Astrocyte of the spinal cord (primary cell): Measurements from ENCODE around the gene TAF11.

Source experiments
- DNase-seq: peaks from one replicate; pipeline ENCODE4 v3.0.0; 2011; ENCODE audit warnings: low read depth, low spot score
- H3K4me3 ChIP-seq: 2 replicates; pipeline ENCODE4 v1.5.1; 2011; ENCODE audit warnings: low read depth, mild to moderate bottlenecking, low read length, moderate library complexity
- in situ Hi-C: cut with HindIII; loops from 2 replicates; pipeline ENCODE4 v1.10.0; 2017; ENCODE audit warnings: low sequenced_read_pairs
- TF ChIP-seq, protein P1 (sequence below): IDR thresholded peaks from 2 replicates; pipeline ENCODE4 v1.5.1; 2012; ENCODE audit warnings: low read depth, mild to moderate bottlenecking, low read length, inconsistent platforms

Gene TAF11

DNA sequence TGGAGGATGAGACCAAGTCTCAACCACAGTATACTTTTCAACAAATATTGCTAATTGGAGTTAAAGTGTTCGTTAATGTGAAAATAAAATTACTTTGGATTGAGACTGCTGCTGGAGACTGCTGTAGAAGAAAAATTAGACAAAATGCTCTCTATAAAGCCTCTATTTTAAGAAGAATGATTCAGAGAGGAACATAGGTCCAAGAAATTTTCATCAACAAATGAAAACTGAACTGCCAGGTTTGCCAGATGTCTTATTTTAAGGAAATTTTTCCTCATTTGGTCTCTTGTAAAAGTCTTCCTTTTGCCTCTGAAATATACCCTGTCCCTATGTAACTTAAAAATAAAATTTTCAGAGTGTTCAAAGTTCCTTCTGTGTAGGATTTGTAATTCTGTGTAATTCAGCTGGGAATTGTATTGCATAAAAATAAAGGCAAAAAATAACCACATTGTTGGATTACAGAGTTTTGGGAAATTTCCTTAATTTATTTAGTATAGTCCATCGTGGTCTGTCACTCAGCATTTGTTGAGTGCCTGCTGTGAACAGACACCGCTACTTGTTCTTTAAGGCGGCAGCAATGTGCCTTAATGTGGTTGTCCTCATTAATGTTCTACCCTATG is 28.6 kb upstream of the TAF11 start:
- in situ Hi-C loops, result no loop called here
- no peak for DNase-seq
- H3K4me3 ChIP-seq, result no peak overlapping the region
- TF ChIP-seq, protein P1, sequence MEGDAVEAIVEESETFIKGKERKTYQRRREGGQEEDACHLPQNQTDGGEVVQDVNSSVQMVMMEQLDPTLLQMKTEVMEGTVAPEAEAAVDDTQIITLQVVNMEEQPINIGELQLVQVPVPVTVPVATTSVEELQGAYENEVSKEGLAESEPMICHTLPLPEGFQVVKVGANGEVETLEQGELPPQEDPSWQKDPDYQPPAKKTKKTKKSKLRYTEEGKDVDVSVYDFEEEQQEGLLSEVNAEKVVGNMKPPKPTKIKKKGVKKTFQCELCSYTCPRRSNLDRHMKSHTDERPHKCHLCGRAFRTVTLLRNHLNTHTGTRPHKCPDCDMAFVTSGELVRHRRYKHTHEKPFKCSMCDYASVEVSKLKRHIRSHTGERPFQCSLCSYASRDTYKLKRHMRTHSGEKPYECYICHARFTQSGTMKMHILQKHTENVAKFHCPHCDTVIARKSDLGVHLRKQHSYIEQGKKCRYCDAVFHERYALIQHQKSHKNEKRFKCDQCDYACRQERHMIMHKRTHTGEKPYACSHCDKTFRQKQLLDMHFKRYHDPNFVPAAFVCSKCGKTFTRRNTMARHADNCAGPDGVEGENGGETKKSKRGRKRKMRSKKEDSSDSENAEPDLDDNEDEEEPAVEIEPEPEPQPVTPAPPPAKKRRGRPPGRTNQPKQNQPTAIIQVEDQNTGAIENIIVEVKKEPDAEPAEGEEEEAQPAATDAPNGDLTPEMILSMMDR, result no peak

DNA sequence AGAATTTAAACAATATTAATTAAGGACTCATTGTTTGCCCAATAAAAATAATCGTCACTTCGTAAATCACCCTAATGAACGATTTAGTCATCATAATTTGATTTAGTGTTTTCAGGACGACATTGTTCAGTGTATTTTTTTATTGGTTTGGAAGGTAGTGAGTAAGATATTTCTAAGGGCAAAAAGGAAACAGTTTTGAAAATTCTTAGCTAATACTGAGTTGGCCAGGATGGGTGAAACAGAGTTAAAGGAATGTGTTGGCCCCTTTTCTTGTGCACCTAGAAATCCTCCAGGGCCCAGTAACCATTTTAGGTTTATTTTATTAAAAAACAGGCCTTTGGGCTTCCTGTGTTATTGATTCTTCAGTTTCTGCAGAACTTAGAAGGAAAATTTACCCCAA is 26.5 kb upstream of the TAF11 start:
- no peak overlapping the region for H3K4me3 ChIP-seq
- TF ChIP-seq, protein P1, result no peak
- in situ Hi-C loops, result no loop called here
- DNase-seq, result no peak

DNA sequence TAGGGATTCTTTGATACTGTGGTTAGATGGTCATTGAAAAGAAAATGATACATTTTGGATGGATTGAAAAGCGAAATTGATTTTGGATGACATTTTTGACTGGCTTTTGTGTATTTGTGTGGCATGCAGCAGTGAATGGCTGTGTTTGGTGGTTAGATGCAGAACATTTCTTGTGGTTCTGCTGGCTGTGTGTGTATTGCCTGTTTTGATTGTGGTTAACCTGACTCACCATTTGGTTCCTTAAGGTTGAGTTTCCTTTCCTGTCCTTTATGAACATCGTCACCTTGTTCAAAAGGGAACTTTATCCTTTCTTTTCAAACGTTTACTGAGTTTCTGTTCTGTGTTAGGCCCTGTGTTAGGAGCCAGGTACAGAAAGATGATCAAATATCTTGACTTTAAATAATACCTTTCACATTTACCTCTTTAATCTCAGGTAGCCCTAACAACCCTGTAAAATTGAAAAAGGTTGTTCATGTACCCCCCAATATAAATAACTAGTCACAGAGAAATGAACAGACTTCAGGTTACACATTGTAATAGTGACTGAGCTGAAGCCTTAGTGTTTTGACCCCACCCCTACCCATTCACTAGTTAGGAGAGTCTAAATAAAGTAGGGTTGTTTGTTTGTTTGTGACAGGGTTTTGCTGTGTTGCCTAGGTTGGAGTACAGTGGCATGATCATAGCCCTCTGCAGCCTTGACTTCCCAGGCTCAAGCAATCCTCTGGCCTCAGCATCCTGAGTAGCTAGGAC is 25.0 kb upstream of the TAF11 start:
- TF ChIP-seq, protein P1, result no peak
- in situ Hi-C loops, result no loop called here
- peak; percentile 83 for DNase-seq
- H3K4me3 ChIP-seq, result no peak overlapping the region

DNA sequence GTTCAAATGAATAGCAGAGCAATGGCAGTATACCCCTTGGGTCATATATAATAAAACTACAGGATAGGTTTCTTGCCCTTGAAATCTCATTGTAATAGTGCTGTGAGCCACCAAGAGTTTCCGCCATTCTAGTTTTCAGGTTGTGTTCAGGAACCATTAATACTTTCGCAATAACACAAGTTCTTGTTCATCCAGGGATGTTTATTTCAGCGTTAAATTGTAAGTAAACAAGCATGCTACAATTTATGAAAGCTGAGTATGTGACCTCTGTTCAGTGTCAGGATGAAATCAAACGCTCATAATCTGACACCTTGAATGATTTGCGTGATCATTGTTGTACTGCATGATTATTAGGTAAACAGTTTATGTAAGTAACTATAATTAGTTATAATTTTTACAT is 24.0 kb upstream of the TAF11 start:
- DNase-seq, result no peak
- no peak overlapping the region for H3K4me3 ChIP-seq
- in situ Hi-C loops, result no loop called here
- TF ChIP-seq, protein P1, result no peak

DNA sequence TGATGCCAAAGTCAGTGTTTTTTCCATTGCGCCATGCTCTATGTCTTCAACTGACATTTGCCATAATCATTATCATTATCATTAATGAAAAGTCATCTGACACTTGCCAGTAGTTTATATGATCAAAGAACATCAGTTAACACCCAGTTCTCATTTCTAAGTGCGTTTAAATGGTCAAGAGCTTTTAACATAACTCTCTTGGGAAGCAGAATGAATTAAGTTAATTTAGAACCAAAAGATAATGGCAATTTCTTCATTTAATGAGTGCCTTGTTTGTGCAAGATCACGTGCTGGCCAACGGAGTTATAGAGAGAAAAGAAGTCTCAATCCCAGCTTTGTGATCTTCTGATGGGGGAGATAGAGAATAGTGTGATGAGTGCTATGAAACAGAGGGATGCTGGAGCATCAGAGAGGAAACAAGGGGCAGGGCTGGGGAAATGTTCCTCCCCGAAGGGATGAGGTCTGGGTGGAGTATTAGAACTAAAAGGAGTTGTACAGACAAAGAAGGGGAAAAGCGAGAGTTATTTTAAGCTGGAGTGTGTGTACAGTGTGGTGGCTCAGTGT is 21.6 kb upstream of the TAF11 start:
- no peak overlapping the region for H3K4me3 ChIP-seq
- DNase-seq, result no peak
- in situ Hi-C loops, result no loop called here
- TF ChIP-seq, protein P1, result no peak

DNA sequence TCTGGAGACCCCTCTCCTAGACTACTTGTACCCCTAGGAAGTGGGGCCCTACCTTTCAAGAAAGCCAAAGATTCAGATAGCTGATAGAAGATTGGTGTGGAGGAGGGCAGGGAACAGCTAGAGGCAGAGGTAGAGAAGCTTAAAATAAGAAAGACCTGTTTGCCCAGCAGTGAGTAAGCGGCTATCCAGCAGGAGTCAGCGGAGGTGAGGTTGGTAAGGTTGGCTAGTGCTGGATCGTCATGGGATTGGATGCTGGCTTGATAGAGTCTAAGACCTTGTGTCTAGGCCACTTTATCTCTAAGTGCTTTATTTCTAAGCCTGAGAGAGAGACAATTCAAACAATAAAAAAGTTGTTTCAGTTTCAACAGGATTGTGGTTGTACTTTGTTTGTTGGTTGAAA is 20.4 kb upstream of the TAF11 start:
- TF ChIP-seq, protein P1, result no peak
- H3K4me3 ChIP-seq, result no peak overlapping the region
- no peak for DNase-seq
- in situ Hi-C loops, result no loop called here
